KMS-11 (cell line): Measurements from ENCODE around the gene ZSCAN31.

Source experiments
- H2AFZ ChIP-seq: fragments of 200-600 bp; sonication (generic); 2 replicates; pipeline ENCODE4 v1.6.1; 2016; ENCODE audit warnings: antibody characterized with exemption, mixed run types, low read depth
- H3K27ac ChIP-seq: fragments of 200-600 bp; sonication (generic); 2 replicates; pipeline ENCODE4 v1.6.1; 2016; ENCODE audit warnings: mild to moderate bottlenecking, mixed run types
- H3K27me3 ChIP-seq: fragments of 200-600 bp; sonication (generic); 2 replicates; pipeline ENCODE4 v1.6.1; 2017; ENCODE audit warnings: mild to moderate bottlenecking, low read depth, mixed run types, moderate library complexity; ENCODE audit not compliant: insufficient read depth
- H3K36me3 ChIP-seq: fragments of 200-600 bp; sonication (generic); 2 replicates; pipeline ENCODE4 v1.6.1; 2017; ENCODE audit warnings: mild to moderate bottlenecking, mixed run types; ENCODE audit not compliant: insufficient read depth
- H3K4me1 ChIP-seq: fragments of 200-600 bp; sonication (generic); 2 replicates; pipeline ENCODE4 v1.6.1; 2016; ENCODE audit warnings: mild to moderate bottlenecking, low read depth, mixed run types; ENCODE audit not compliant: poor library complexity, severe bottlenecking
- H3K4me2 ChIP-seq: fragments of 200-600 bp; sonication (generic); 2 replicates; pipeline ENCODE4 v1.7.0; 2016; ENCODE audit warnings: mild to moderate bottlenecking, mixed run types
- H3K4me3 ChIP-seq: fragments of 200-600 bp; sonication (generic); IDR thresholded peaks from 2 replicates; pipeline ENCODE4 v1.6.1; 2017; ENCODE audit warnings: low read depth, low read length, mixed read lengths; ENCODE audit not compliant: insufficient read depth
- H3K79me2 ChIP-seq: fragments of 200-600 bp; sonication (generic); 2 replicates; pipeline ENCODE4 v1.6.1; 2016; ENCODE audit warnings: low read depth, mixed run types; ENCODE audit not compliant: insufficient read depth
- H3K9ac ChIP-seq: fragments of 200-600 bp; sonication (generic); 2 replicates; pipeline ENCODE4 v1.6.1; 2016; ENCODE audit warnings: mild to moderate bottlenecking, mixed run types
- H4K20me1 ChIP-seq: fragments of 200-600 bp; sonication (generic); 2 replicates; pipeline ENCODE4 v1.6.1; 2016; ENCODE audit warnings: mild to moderate bottlenecking, mixed run types; ENCODE audit not compliant: insufficient read depth
- TF ChIP-seq, protein P1 (sequence below): fragments of 200-600 bp; sonication (generic); conservative IDR thresholded peaks from 2 replicates; pipeline ENCODE4 v1.6.1; 2017; ENCODE audit warnings: low read depth, mild to moderate bottlenecking, antibody characterized with exemption, low read length, moderate library complexity, mixed read lengths

ZSCAN31 gene

DNA sequence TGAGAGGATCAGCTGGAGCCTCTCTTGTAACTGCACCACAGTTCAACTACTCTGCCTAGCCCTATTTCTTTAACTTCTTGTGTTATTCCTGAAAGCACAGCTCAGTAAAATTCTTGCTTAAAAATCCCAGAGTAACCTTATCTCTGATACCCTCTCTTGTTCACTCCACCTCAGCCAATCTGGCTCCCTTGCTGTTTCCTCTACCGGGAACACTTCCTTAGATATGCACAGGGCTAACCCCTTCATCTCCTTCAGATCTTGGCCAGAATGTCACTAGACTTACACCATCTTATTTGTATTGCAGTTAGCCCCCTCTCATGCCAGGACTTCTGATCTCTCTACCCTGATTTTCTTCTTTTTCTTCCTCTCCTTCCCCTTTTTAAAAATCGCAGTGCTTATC, 11.2 kb upstream of the ZSCAN31 start:
- Histone ChIP-seq H3K27me3 (no peaks in the 10 kb centered on the region), H3K4me1 (peaks cover 14% of the 10 kb centered on the region), H3K9ac (no peak overlapping the region), H3K79me2 (peaks cover 3% of the 10 kb centered on the region; the same call in 1 of the 2 replicates), H3K36me3 (no peaks in the 10 kb centered on the region), H2AFZ (no peak overlapping the region), H3K4me2 (no peak overlapping the region), H4K20me1 (no peaks in the 10 kb centered on the region), H3K4me3 (no peak overlapping the region), H3K27ac (no peak overlapping the region)
- TF ChIP-seq, protein P1, sequence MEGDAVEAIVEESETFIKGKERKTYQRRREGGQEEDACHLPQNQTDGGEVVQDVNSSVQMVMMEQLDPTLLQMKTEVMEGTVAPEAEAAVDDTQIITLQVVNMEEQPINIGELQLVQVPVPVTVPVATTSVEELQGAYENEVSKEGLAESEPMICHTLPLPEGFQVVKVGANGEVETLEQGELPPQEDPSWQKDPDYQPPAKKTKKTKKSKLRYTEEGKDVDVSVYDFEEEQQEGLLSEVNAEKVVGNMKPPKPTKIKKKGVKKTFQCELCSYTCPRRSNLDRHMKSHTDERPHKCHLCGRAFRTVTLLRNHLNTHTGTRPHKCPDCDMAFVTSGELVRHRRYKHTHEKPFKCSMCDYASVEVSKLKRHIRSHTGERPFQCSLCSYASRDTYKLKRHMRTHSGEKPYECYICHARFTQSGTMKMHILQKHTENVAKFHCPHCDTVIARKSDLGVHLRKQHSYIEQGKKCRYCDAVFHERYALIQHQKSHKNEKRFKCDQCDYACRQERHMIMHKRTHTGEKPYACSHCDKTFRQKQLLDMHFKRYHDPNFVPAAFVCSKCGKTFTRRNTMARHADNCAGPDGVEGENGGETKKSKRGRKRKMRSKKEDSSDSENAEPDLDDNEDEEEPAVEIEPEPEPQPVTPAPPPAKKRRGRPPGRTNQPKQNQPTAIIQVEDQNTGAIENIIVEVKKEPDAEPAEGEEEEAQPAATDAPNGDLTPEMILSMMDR: no peak

DNA sequence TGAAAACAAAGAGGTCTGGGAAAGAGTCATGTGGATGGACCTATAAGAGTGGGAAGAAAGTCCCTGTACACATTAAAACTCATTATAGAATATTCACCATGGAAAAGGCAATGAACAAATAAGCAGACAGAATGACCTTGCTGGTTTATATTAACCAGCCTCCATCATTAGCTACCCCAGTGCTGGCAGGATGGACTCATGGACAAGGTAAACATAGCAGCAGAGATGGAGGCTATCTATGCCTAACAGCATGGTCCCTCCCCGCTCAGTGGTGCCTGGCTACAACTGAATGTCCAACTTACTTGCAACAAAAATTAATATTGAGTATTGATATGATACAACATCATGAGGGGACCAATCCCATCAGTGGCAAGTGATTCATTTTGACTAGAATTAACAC, 9.3 kb upstream of the ZSCAN31 start:
- H3K27ac ChIP-seq: no peak overlapping the region
- H3K27me3 ChIP-seq: no peaks in the 10 kb centered on the region
- no peak overlapping the region for H2AFZ ChIP-seq
- no peaks in the 10 kb centered on the region for H3K36me3 ChIP-seq
- H3K9ac ChIP-seq: no peak overlapping the region
- no peaks in the 10 kb centered on the region for H4K20me1 ChIP-seq
- H3K4me3 ChIP-seq: no peak overlapping the region
- H3K4me1 ChIP-seq: peaks cover 4% of the 10 kb centered on the region
- H3K79me2 ChIP-seq: no peaks in the 10 kb centered on the region; the same call in 1 of the 2 replicates
- TF ChIP-seq, protein P1: no peak
- no peak overlapping the region for H3K4me2 ChIP-seq

DNA sequence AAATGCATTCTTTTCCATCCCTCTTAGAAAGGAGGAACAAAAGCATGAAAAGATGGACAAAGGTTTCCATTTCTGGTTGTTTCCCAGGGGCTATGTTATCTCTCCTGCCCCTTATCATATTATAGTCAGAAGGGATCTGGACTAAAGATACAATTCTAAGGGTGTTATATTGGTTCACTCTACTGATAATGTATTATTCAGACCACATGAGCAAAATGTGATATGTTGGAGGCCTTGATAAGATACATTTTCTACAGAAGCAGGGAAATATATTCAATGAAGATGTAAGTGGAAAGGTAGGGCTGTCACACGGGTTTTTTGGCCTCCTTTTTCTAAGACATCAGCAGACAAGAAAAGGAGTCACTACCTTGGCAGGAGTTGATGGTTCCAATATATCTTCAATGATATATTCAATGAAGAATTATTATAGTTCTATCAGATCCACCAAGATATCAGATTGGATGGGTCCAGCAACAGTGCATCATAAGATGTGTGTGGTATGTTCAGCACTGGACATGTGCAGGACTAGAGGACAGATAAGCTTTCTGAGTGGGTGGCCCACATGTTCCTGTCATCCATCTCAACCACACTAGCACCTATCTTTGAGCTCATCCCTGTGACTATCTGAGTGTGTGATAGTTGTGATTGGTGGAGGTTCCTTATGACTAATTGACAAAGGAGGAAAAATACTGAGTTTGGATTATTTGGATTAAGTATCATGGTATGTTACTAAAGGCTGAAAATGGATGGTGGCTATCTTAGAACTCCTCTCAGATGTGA, 8.1 kb upstream of the ZSCAN31 start:
- no peaks in the 10 kb centered on the region for H3K27me3 ChIP-seq
- TF ChIP-seq, protein P1: no peak
- peaks cover under 1% of the 10 kb centered on the region for H3K4me1 ChIP-seq
- no peaks in the 10 kb centered on the region for H3K36me3 ChIP-seq
- no peak overlapping the region for H2AFZ ChIP-seq
- H3K4me3 ChIP-seq: no peak overlapping the region
- H3K79me2 ChIP-seq: no peaks in the 10 kb centered on the region
- H4K20me1 ChIP-seq: no peaks in the 10 kb centered on the region
- no peak overlapping the region for H3K4me2 ChIP-seq
- H3K9ac ChIP-seq: no peak overlapping the region
- H3K27ac ChIP-seq: no peak overlapping the region

DNA sequence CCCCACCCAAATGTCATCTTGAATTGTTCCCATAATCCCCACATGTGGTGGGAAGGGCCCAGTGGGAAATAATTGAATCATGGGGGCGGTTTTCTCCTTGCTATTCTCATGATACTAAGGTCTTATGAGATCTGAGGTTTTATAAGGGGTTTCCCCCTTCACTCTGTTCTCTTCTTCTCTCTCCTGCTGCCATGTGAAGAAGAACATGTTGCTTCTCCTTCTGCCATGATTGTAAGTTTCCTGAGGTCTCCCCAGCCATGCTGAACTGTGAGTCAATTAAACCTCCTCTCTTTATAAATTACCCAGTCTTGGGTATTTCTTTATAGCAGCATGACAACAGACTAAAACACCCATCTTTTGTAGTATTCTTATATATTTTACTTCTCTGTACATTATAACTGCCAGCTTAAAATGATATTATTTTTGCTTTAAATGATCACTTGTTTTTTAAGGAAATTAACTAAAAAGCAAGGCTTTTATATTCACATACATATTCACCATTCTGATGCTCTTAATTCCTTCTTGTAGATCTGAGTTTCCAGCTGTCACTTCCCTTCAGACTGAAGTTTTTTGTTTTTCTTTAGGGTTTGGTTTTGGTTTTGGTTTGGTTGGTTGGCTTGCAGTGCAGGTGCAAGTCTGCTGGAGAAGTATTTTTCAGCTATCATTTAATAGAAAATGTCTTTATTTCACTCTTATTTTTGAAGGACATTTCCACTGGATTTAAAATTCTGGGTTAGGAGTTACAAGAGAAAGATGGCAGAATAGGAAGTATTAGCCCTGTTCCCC, 4.6 kb upstream of the ZSCAN31 start:
- H3K27me3 ChIP-seq: no peaks in the 10 kb centered on the region
- H3K4me3 ChIP-seq: no peak overlapping the region
- no peaks in the 10 kb centered on the region for H3K79me2 ChIP-seq
- peaks cover 6% of the 10 kb centered on the region for H3K4me1 ChIP-seq
- no peaks in the 10 kb centered on the region for H3K36me3 ChIP-seq
- H2AFZ ChIP-seq: no peak overlapping the region
- no peaks in the 10 kb centered on the region for H4K20me1 ChIP-seq
- no peak overlapping the region for H3K27ac ChIP-seq
- H3K9ac ChIP-seq: no peak overlapping the region
- TF ChIP-seq, protein P1: no peak
- H3K4me2 ChIP-seq: no peak overlapping the region
